ENCODE results near the gene ASS1.

Gene ASS1

DNA sequence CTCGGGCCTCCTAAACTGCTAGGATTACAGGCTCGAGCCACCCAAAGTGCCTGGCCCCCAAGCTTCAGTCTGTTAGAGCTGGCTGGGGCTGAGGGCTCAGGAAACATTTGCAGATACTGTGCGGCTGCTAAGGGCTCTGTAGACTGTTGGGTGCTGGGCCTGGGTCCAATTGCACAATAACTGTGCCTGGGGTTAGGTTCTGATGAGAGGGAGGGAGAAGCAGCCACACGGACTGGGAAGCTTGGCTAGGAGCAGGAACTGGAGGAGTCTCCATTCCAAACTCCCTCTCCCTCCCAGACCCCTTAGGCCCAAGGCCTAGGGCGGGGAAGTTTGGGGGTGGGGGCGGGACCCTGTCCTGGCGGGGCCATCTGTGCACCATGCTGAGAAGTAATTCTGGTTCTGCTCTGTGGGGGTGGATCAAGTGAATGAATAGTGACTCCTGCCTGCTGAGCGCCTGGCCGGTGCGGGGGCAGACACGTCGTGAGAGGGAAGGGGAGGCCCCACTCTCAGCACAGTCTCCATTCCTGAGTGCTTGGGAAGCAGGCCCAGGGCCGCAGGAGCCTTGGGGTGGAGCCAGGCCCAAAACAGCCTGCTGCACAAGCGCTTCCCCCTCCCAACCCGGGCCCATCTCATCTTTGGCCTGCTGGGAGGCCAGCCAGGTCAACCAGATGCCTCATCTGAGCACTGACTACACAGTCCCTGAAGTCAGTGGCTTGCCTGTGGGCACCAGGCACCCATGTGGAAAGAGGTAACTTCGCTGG, 1.5 kb downstream of the ASS1 start:
- peak; percentile 69 for DNase-seq (ENCODE audit: low read depth, low spot score)
- Histone ChIP-seq H3K27ac (peak overlapping the region; percentile 95), H3K9ac (ENCODE audit: insufficient read length) (peak overlapping the region; percentile 87), H3K9me3 (ENCODE audit: low read depth, low read length) (no peaks in the 10 kb centered on the region), H3K36me3 (ENCODE audit: insufficient read depth, low read length) (peaks cover 6% of the 10 kb centered on the region; the same call in 1 of the 2 replicates), H3K4me3 (peak overlapping the region; percentile 86)
- no peak for TF ChIP-seq EZH2 (IDR thresholded peaks at IDR 0.05)
- TF ChIP-seq POLR2AphosphoS5 (IDR thresholded peaks at IDR 0.05; ENCODE audit: borderline replicate concordance, low read depth, low read length), result peak; percentile 11; the same call in 1 of the 2 replicates

DNA sequence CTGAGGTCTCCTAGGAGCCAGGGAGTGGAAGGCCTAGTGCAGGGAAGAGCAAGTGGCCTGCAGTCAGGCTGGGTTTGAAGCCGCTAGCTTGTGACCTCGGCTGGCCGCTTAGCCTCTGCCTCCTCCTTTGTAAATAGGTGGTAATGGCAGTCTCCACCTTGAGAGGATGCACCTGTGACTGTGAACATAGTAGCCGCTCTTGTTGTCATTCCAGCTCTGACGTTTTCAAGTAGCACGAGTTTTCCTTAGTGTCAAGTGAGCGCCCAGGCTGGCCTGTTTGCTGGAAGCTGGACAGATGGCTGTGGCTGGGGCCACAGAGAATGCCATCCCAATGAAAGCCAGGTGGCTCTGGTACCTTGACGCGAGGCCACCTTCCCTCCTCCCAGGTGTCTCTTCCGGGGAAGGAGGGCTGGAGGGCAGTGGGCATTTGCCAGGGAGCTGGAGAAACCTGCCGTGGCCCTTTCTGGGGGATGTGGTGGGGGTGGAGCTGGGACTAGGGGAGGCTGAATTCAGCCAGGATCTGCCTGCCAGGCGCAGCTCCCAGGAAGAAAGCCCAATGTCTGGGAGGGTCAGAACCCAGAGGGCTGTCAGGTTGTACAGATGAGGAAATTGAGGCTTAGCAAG, 2.5 kb downstream of the ASS1 start:
- peak overlapping the region; percentile 86 for H3K4me3 ChIP-seq
- peak overlapping the region; percentile 87 for H3K9ac ChIP-seq (ENCODE audit: insufficient read length)
- peak overlapping the region; percentile 95 for H3K27ac ChIP-seq
- DNase-seq (ENCODE audit: low read depth, low spot score), result no peak
- TF ChIP-seq FOXP2 (optimal IDR thresholded peaks at IDR 0.05; ENCODE audit: control extremely low read depth, extremely low read length, insufficient read depth) (no peak), POLR2AphosphoS5 (IDR thresholded peaks at IDR 0.05; ENCODE audit: borderline replicate concordance, low read depth, low read length) (no peak), EZH2 (IDR thresholded peaks at IDR 0.05) (no peak)
- no peaks in the 10 kb centered on the region for H3K9me3 ChIP-seq (ENCODE audit: low read depth, low read length)
- H3K36me3 ChIP-seq (ENCODE audit: insufficient read depth, low read length), result peaks cover 8% of the 10 kb centered on the region; the same call in 1 of the 2 replicates

DNA sequence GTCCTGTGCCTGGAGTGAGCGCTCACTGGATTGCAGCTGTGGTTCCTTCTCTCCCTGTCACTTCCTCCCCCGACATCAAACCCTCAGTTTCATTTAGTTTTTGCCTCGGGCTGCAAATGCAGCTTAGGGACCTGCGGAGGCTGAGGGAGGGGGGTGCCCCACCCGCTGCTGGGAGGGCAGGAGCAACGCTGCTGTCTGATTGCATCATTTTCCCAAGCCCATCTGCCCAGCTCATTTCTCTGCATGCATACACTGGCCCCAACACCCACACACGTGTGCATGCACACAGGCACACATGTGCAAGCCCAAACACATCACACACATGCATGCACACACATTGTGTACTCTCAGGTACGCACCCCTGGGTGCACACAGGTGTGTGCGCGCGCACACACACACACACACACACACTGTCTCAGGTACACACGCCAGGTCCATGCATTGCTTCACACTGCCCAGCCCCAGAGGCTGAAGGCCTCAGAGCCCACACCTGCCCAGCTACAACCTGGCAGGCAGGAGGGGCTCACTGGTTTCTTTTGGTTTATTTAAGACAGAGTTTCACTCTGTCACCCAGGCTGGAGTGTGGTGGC, 3.4 kb downstream of the ASS1 start:
- DNase-seq (ENCODE audit: low read depth, low spot score), result peak; percentile 60
- no peak for TF ChIP-seq POLR2AphosphoS5 (IDR thresholded peaks at IDR 0.05; ENCODE audit: borderline replicate concordance, low read depth, low read length)
- no peak for TF ChIP-seq FOXP2 (optimal IDR thresholded peaks at IDR 0.05; ENCODE audit: control extremely low read depth, extremely low read length, insufficient read depth)
- no peak for TF ChIP-seq EZH2 (IDR thresholded peaks at IDR 0.05)

DNA sequence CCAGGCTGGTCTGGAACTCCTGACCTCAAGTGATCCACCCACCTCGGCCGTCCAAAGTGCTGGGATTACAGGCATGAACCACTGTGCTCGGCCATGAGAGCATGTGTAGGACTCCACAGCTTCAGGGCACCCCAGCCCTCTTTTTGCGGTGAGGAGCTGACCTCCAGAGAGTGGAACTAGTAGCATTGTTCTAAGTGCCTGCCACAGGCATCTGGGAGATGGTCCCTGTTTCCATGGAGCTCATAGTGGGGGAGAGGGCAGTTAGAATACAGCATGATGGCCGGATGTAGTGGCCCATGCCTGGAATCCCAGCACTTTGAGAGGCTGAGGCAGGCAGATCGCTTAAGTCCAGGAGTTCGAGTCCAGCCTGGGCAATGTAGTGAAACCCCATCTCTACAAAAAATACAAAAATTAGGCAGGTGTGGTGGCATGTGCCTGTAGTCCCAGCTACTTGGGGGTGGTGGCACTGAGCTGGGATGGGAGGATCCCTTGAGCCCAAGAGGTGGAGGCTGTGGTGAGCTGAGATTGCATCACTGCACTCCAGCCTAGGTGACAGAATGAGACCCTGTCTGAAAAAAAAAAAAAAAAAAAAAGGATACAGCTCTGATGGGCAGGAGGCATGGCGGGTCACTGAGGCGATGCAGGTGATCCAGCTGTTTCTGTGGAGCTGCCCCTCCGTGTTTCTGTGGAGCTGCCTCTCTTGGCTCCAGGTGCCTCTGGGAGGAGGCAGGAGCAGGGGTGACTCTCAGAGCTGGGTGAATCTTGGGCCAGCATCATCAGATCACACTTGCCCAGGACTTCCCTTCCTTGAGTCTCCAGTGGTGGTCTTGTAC, 4.2 kb downstream of the ASS1 start:
- Histone ChIP-seq H3K9me3 (ENCODE audit: low read depth, low read length) (no peaks in the 10 kb centered on the region), H3K27ac (peak overlapping the region; percentile 85), H3K4me3 (no peak overlapping the region), H3K9ac (ENCODE audit: insufficient read length) (peak overlapping the region; percentile 40), H3K36me3 (ENCODE audit: insufficient read depth, low read length) (peaks cover 12% of the 10 kb centered on the region; the same call in 1 of the 2 replicates)
- DNase-seq (ENCODE audit: low read depth, low spot score), result no peak
- no peak for TF ChIP-seq FOXP2 (optimal IDR thresholded peaks at IDR 0.05; ENCODE audit: control extremely low read depth, extremely low read length, insufficient read depth)

More for the DNA sequence above, 3.4 kb downstream of the ASS1 start:
- H3K9me3 ChIP-seq (ENCODE audit: low read depth, low read length), result no peaks in the 10 kb centered on the region
- H3K9ac ChIP-seq (ENCODE audit: insufficient read length), result peak overlapping the region; percentile 87
- peak overlapping the region; percentile 95 for H3K27ac ChIP-seq
- H3K36me3 ChIP-seq (ENCODE audit: insufficient read depth, low read length), result peaks cover 12% of the 10 kb centered on the region; the same call in 1 of the 2 replicates
- peak overlapping the region; percentile 86 for H3K4me3 ChIP-seq

DNA sequence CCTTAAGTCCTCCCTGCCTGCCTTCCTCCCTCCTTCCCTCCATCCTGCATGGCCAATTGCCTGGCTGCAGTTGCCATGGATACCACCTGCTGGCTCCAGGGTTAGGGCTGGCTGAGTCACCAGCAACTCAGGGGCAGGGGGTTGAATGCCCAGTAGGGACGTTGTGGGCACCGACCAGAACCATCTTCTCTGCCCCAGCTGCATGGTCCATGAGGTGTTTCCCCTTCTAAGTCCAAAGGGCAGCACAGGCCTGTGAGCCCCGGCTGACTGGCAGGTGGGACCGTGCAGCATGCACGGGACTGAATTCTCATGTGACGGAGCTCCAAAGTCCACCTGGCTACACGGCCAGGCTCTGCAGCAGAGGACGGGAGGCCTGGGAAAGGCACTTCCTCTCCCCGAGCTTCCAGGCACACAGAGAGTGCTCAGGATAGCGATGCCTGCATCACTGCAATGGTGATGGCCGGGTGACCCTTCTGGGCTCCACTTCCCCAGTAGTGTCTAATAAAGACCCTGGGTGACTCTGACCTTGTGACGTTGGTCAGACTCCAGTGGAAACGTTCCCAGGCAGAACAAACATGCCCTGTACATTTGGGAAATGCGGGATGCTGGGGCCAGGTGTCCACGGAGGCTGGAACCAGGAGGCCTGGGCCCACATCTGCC, 5.7 kb downstream of the ASS1 start:
- no peak for TF ChIP-seq POLR2AphosphoS5 (IDR thresholded peaks at IDR 0.05; ENCODE audit: borderline replicate concordance, low read depth, low read length)
- Histone ChIP-seq H3K4me3 (no peak overlapping the region), H3K9me3 (ENCODE audit: low read depth, low read length) (no peaks in the 10 kb centered on the region), H3K36me3 (ENCODE audit: insufficient read depth, low read length) (peaks cover 12% of the 10 kb centered on the region; the same call in 1 of the 2 replicates), H3K9ac (ENCODE audit: insufficient read length) (no peak overlapping the region), H3K27ac (no peak overlapping the region)
- DNase-seq (ENCODE audit: low read depth, low spot score), result no peak

DNA sequence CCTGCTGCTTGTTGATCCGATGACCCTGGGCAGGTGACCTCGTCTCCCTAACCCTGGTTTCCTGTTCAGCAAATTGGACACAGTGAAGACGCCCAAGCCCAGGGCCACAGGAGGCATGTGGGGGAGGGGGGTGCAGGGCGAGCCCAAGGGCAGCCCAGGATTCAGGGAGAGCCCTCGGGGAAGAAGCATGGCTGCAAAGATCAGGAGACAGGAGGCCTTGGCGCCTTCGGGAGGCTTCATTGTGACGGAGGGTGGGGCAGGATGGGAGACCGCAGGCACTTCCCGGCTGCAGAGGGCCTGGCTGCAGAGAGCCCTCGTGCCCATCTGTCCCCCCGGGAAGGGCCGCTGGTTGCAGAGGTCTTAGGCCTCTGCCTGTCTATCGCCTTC, 6.2 kb downstream of the ASS1 start:
- Histone ChIP-seq H3K36me3 (ENCODE audit: insufficient read depth, low read length) (peaks cover 12% of the 10 kb centered on the region; the same call in 1 of the 2 replicates), H3K27ac (no peak overlapping the region), H3K9ac (ENCODE audit: insufficient read length) (no peak overlapping the region), H3K9me3 (ENCODE audit: low read depth, low read length) (no peaks in the 10 kb centered on the region), H3K4me3 (no peak overlapping the region)
- DNase-seq (ENCODE audit: low read depth, low spot score), result no peak
- no peak for TF ChIP-seq EZH2 (IDR thresholded peaks at IDR 0.05)
- no peak for TF ChIP-seq FOXP2 (optimal IDR thresholded peaks at IDR 0.05; ENCODE audit: control extremely low read depth, extremely low read length, insufficient read depth)
- TF ChIP-seq POLR2AphosphoS5 (IDR thresholded peaks at IDR 0.05; ENCODE audit: borderline replicate concordance, low read depth, low read length), result no peak

DNA sequence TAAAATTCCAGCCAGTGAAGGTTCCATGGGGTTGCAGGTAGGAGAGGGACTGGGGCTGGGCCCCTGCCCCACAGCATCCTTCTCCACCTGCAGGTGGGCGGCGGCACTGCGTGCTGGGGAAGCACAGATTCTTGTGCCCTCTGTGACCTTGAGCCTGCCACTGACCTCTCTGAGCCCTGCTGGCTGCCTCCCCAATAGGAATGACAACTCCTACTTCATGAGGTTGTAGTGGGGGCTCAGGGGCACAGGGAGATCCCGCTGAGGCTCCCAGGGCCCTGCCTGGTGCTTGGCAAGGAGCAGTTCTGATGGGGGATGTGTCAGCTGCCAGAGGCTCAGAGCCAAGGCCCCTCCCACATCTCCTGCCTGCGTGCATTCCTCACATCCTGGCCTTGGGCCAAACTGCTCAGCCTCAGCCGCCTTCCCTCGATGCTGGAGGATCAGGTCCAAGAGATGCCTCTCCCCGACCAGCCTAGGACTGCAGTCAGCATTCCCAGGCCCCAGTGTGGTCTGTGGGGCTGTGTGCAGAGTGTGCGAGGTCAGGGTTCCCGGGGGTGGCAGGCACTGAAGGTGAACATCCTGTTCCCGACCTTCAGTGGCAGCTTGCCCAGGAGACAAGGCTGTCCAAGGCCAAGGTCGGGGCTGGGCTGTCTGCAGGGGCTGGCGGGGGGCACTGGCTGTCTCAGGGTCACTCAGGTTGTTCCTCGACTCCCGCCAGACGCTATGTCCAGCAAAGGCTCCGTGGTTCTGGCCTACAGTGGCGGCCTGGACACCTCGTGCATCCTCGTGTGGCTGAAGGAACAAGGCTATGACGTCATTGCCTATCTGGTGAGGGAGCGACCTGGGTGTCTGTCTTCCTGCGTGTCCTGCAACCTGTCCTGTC, 7.0 kb downstream of the ASS1 start:
- Histone ChIP-seq H3K27ac (no peak overlapping the region), H3K9me3 (ENCODE audit: low read depth, low read length) (no peaks in the 10 kb centered on the region), H3K4me3 (no peak overlapping the region), H3K36me3 (ENCODE audit: insufficient read depth, low read length) (peaks cover 12% of the 10 kb centered on the region; the same call in 1 of the 2 replicates), H3K9ac (ENCODE audit: insufficient read length) (no peak overlapping the region)
- TF ChIP-seq EZH2 (IDR thresholded peaks at IDR 0.05), result no peak
- TF ChIP-seq POLR2AphosphoS5 (IDR thresholded peaks at IDR 0.05; ENCODE audit: borderline replicate concordance, low read depth, low read length), result peak; percentile 30; the same call in 1 of the 2 replicates
- peak; percentile 73 for DNase-seq (ENCODE audit: low read depth, low spot score)
